22Rv1 (cell line): ENCODE results near the gene BLOC1S4.

ENCODE experiments used
- ZFX ChIP-seq: fragments of 450-650 bp; IDR thresholded peaks from 2 replicates; pipeline ENCODE4 v1.6.1; 2017; ENCODE audit warnings: antibody characterized with exemption, borderline replicate concordance
- TF ChIP-seq, protein P1 (sequence below): fragments of 450-650 bp; IDR thresholded peaks from 2 replicates; pipeline ENCODE4 v1.5.1; 2017; ENCODE audit warnings: mild to moderate bottlenecking

DNA sequence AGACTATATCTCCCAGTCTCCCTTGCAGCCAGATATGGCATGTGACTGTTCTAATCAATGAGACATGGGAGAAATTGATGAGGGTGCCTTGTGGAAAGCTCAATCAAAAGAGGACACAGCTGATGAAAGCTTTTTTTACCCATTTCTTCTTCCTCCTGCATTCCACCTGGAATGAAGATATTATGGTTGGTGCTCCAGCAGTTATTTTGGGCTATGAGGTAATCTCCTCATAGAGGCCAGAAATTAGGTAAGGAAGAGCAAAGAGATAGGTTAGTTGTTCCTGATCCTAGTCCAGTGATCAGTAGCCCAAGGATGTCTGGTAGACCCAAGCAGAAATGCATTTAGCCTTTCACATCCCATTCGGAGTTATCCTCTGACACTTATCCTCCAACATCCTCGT lies 49.7 kb downstream of the BLOC1S4 start:
- TF ChIP-seq, protein P1, sequence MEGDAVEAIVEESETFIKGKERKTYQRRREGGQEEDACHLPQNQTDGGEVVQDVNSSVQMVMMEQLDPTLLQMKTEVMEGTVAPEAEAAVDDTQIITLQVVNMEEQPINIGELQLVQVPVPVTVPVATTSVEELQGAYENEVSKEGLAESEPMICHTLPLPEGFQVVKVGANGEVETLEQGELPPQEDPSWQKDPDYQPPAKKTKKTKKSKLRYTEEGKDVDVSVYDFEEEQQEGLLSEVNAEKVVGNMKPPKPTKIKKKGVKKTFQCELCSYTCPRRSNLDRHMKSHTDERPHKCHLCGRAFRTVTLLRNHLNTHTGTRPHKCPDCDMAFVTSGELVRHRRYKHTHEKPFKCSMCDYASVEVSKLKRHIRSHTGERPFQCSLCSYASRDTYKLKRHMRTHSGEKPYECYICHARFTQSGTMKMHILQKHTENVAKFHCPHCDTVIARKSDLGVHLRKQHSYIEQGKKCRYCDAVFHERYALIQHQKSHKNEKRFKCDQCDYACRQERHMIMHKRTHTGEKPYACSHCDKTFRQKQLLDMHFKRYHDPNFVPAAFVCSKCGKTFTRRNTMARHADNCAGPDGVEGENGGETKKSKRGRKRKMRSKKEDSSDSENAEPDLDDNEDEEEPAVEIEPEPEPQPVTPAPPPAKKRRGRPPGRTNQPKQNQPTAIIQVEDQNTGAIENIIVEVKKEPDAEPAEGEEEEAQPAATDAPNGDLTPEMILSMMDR, result no peak
- no peak for TF ChIP-seq ZFX
